ENCODE measurements around the gene DGKB.
A peak's percentile ranks its signal among the peaks of the same experiment; 100 is the strongest.
"Not testable (repeated sequence)": the region's sequence is repeated elsewhere in the genome, so short reads cannot be mapped to it uniquely, and the experiment has no call there.

The DGKB gene

DNA sequence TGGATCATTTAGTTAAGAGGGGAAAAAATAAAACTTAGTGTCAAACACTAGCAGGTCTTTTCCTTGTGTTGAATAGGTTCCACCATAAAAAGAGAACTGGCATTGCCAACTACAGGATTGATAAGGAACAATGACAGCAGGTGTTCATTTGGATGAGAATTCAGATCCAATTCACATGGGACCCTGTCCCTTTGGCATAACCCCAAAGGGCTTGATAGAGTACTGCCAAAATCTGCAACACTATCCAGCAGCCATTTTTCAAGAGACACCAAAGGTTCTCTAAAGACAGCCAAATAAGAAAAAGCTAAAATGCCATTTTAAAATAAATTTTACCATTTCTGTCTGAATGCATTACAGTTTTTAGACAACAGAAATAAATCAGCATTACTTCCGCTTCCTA lies 422.3 kb downstream of the DGKB start:
- FAIRE-seq (no peak), DNase-seq (ENCODE audit: low spot score) (no peak)

DNA sequence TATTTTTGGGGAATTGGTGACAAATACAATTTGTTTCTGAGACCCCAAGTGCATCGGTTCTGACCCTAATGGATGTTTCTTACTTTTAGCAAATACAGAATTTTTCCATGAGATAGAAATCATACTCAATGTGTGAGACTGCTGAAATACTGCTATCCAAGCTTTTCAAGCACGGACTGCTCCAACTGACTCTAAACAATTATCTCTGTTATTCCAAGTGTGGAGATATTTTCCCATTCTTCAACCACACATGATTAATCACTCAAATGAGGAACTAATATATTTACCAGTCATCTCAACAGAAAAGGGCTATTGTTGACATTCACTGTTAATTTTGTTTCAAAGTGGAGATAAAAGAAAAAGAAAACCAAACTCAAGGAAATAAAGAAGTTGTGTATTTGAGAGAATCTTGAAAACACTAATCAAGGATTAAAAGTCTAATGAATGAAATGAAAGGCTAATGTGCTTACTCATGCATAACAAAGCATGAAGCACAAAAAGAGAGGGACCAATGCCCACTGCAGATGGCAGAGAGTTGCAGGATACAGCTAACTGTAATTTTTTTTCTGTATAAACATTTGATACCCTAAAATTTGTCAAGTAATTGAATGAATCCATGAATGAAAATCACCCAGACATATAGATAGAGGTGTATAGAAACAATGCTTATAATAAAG lies 423.6 kb downstream of the DGKB start:
- FAIRE-seq (no peak), DNase-seq (ENCODE audit: low spot score) (no peak)

GRCh38 chr7:14461716-14462115 lies 440.8 kb downstream of the DGKB start:
- not testable (repeated sequence) for DNase-seq (ENCODE audit: low spot score); FAIRE-seq

GRCh38 chr7:14458846-14459245 lies 443.7 kb downstream of the DGKB start:
- not testable (repeated sequence) for DNase-seq (ENCODE audit: low spot score)

DNA sequence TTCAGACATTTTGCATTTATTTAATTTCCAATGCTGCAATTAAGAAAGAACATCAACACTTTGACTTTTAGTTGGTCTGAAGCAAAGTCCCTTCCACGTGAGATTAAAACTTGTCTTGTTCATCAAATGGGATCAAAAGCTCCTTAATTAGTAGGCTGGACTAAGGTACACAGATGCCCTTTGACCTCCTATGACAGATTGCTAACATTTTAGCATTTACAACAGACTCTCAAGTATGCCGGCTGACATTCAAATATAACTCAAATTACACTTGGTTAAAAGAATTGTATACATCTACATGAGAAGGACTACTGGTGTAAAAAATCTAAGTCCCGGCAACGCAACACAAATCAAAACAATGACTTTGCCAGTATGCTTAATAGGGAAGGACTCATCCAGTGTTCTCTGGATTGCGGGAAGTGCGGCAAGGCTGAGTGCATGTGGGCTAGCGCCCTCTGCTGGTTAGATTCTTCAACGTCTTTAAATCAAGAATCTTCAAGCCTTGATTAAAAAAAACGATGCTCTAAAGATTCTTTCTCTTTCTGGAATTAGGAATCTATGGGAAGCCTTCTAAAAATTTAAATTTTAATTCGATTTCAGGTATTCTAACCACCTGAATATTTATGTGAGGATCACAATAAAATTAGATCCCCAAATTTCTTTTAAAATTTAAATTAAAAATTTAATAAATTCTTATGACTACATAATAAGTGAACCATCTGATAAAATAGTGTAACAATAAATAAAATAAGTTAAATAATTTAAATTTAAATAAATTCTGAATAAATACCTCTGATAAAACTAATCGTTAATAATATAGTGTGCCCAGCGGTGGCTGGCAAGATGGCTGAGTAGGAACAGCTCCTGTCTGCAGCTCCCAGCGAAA lies 444.7 kb downstream of the DGKB start:
- DNase-seq (ENCODE audit: low spot score) (peak; percentile 68), FAIRE-seq (peak; percentile 56)

More at GRCh38 chr7:14458846-14459245, 443.7 kb downstream of the DGKB start:
- not testable (repeated sequence) for FAIRE-seq

- FAIRE-seq (no peak), DNase-seq (ENCODE audit: low spot score) (no peak)
These were observed 453.3 kb downstream of the DGKB start for GRCh38 chr7:14449291-14449690.

GRCh38 chr7:14446829-14447228 lies 455.7 kb downstream of the DGKB start:
- DNase-seq (ENCODE audit: low spot score) = no peak
- no peak for FAIRE-seq

DNA sequence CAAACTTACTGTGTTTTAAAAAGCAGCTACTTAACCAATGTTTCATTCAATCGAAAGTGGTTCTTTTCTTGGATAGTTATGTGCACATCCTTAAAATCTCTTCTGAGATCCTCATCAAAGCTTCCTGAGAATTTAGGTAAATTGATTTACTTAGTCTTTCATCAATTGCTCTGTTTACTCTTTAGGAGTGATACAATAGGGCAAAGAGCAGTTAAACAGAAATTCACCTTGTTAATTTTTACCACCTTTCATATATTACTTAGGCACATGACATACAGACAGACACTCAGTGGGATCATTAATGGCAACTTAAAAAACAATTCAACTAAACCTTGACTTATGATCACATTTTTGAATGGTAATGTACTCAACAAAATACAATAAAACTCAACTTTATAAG lies 456.3 kb downstream of the DGKB start:
- no peak for DNase-seq (ENCODE audit: low spot score)
- no peak for FAIRE-seq

- DNase-seq (ENCODE audit: low spot score) (no peak), FAIRE-seq (no peak)
These were observed 464.2 kb downstream of the DGKB start for GRCh38 chr7:14438366-14438765.

- FAIRE-seq (no peak), DNase-seq (ENCODE audit: low spot score) (no peak)
These were observed 465.7 kb downstream of the DGKB start for GRCh38 chr7:14436878-14437277.

- FAIRE-seq = no peak
- DNase-seq (ENCODE audit: low spot score) = no peak
These were observed 469.6 kb downstream of the DGKB start for GRCh38 chr7:14432924-14433323.

- FAIRE-seq = no peak
- DNase-seq (ENCODE audit: low spot score) = no peak
These were observed 471.6 kb downstream of the DGKB start for GRCh38 chr7:14430926-14431325.

DNA sequence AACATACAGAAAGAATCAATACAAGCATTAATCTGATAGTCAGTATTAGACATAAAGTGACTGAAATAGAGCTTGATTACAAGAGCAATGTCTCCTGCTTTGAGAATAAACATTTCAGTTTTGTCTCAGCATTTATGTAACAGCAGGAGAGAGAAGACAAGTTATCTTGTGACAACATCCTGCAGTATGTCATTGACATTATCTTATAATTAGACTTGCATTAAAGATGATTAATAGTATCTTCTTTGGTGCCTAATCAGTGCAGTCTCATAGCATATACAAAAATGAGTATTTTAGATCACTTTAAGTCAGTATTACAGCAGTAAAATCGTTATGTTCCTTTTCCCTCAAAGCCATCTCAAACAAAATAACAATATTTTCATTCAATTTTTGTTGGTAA lies 477.0 kb downstream of the DGKB start:
- no peak for DNase-seq (ENCODE audit: low spot score)
- FAIRE-seq = no peak

GRCh38 chr7:14424675-14425074 lies 477.9 kb downstream of the DGKB start:
- no peak for FAIRE-seq
- DNase-seq (ENCODE audit: low spot score) = no peak

DNA sequence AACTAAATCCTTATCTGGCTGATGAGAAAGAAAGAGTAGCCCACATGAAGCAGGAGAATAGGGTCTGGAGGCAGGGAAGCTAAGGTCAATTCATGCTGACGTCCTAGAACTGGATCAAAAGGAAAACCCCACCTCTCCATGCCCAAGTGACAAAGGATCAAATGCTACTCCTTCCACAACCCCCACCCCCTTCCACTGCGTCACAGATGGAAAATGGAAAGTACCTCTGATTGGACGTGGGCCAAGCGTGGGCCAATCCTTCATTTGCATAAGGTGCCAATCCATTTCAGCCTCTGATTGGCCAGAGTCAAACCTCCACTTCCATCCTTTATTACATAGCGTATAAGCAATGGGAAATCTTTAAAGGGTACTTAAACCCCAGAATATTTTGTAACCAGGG lies 481.8 kb downstream of the DGKB start:
- DNase-seq (ENCODE audit: low spot score) = no peak
- FAIRE-seq = no peak

- DNase-seq (ENCODE audit: low spot score) (no peak), FAIRE-seq (no peak)
These were observed 483.0 kb downstream of the DGKB start for GRCh38 chr7:14419531-14419930.

DNA sequence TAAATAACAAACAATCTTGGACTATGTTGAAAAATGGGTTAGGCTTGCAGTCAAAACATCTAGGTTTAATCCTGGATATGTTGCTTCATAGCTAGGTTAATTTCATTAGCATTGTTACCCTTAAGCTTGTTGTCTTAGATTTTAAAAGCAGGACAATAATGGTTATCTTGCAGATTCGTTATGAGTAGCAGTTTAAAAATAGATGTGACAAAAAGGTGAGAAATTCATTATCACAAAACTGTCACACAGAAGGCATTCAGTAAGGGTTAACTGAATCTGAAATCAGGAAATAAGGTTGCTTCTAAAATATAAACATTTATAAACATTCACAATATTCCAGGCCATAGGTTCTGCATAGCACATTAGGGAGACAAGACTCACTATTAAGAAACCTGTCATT lies 483.9 kb downstream of the DGKB start:
- FAIRE-seq (no peak), DNase-seq (ENCODE audit: low spot score) (no peak)

DNA sequence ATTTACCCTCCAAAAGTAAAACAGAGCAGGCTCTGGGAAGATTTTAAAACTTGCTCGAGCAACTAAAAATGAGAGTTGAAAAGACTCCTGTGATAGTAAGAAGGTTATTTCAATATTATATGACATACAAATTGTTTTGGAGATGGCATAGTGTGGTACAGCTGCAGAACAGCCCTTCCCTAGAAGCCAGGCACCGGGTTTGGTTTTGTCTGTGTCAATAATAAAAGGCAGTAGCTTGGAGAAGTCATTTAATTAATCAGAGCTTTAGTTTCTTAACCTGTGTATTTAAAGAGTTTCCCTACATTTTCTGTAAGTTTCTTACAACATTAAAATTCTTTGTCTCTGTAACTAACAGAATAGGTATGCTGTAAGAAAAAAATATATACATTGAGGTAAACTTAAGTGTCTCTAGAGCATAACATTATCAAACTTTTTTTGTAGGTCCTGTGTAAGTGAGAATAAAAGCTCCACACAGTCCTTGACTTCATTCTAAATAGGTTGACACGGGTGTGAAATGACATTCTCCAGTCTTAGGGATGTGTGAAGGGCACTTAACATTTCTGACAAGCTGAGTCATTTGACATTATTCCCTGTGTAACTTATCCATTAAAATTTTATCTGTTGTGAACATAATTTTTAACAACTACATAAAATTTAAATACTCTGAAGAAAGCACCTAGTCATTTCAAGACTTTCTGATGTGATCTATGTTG lies 488.1 kb downstream of the DGKB start:
- FAIRE-seq (no peak), DNase-seq (ENCODE audit: low spot score) (no peak)

GRCh38 chr7:14407246-14408015 lies 495.1 kb downstream of the DGKB start:
- DNase-seq (ENCODE audit: low spot score) (no peak), FAIRE-seq (no peak)

- DNase-seq (ENCODE audit: low spot score) (peak; percentile 9), FAIRE-seq (no peak)
These were observed 499.0 kb downstream of the DGKB start for GRCh38 chr7:14403587-14403986.

DNA sequence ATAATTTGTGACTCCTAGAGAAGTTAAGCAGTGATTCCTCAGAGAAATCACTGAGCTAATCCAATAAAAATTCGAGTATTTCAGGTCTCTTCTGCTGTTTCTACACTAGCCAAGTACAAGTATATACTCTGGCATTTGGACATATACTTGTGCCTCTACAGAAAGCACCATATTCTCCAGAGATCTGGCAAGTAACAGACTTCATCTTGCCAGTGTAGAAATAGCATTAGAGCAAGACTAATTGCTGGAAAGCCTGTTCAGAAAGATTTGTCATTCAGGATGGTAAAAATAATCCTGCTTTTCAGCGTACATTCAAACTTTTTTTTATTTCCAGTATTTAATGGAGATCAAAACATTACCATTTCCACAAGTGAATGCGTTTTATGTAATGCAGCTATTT lies 502.3 kb downstream of the DGKB start:
- FAIRE-seq (no peak), DNase-seq (ENCODE audit: low spot score) (no peak)

All from urothelium cell line (cell line).